Measurements from ENCODE around the gene DLK1. TPM values are rescaled to one million over a fixed set of nuclear protein-coding genes. Genes with fewer than 3 reads are reported as not detected.

The DLK1 gene
- total RNA-seq, 1 donor from 2014 or later: not detected

- POLR2A ChIA-PET: no interaction called here
- H3K9me3 Mint-ChIP-seq: no peaks in the 10 kb centered on the region
- DNase-seq (no peak), ATAC-seq (ENCODE audit: low read depth) (no peak)
- intact Hi-C loops (cut with micrococcal nuclease): no loop called here
- no peaks in the 10 kb centered on the region for H3K4me1 Mint-ChIP-seq
- H3K27me3 Mint-ChIP-seq: no peaks in the 10 kb centered on the region
- CTCF ChIA-PET: no interaction called here
- H3K36me3 Mint-ChIP-seq (ENCODE audit: low read depth): no peaks in the 10 kb centered on the region
- no peak for TF ChIP-seq CTCF (IDR thresholded peaks at IDR 0.05)
- no peak overlapping the region for H3K27ac Mint-ChIP-seq
- no peak overlapping the region for H3K4me3 Mint-ChIP-seq
Observed at GRCh38 chr14:100775351-100775830, 48.7 kb downstream of the DLK1 start.

- Mint-ChIP-seq H3K4me1 (no peaks in the 10 kb centered on the region), H3K27me3 (no peaks in the 10 kb centered on the region), H3K9me3 (no peaks in the 10 kb centered on the region), H3K4me3 (no peak overlapping the region), H3K36me3 (ENCODE audit: low read depth) (no peaks in the 10 kb centered on the region), H3K27ac (no peak overlapping the region)
- ATAC-seq (ENCODE audit: low read depth): no peak
- DNase-seq: no peak
- ChIA-PET CTCF (no interaction called here), POLR2A (no interaction called here)
- no peak for TF ChIP-seq CTCF (IDR thresholded peaks at IDR 0.05)
- intact Hi-C loops (cut with micrococcal nuclease): no loop called here
Observed at GRCh38 chr14:100775831-100776591, 49.3 kb downstream of the DLK1 start.

GRCh38 chr14:100776681-100777365, 50.1 kb downstream of the DLK1 start:
- H3K4me3 Mint-ChIP-seq: no peak overlapping the region
- H3K36me3 Mint-ChIP-seq (ENCODE audit: low read depth): no peaks in the 10 kb centered on the region
- H3K27me3 Mint-ChIP-seq: no peaks in the 10 kb centered on the region
- intact Hi-C loops (cut with micrococcal nuclease): no loop called here
- H3K27ac Mint-ChIP-seq: no peak overlapping the region
- DNase-seq (no peak), ATAC-seq (ENCODE audit: low read depth) (no peak)
- no peak for TF ChIP-seq CTCF (IDR thresholded peaks at IDR 0.05)
- H3K9me3 Mint-ChIP-seq: no peaks in the 10 kb centered on the region
- ChIA-PET CTCF (no interaction called here), POLR2A (no interaction called here)
- H3K4me1 Mint-ChIP-seq: no peaks in the 10 kb centered on the region

GRCh38 chr14:100777366-100777817, 50.7 kb downstream of the DLK1 start:
- POLR2A ChIA-PET: no interaction called here

More at GRCh38 chr14:100777366-100777817, 50.7 kb downstream of the DLK1 start:
- H3K9me3 Mint-ChIP-seq: no peaks in the 10 kb centered on the region
- no peak for ATAC-seq (ENCODE audit: low read depth)
- no peaks in the 10 kb centered on the region for H3K4me1 Mint-ChIP-seq
- no peak for TF ChIP-seq CTCF (IDR thresholded peaks at IDR 0.05)
- H3K36me3 Mint-ChIP-seq (ENCODE audit: low read depth): no peaks in the 10 kb centered on the region
- no peak overlapping the region for H3K27ac Mint-ChIP-seq
- H3K4me3 Mint-ChIP-seq: no peak overlapping the region
- DNase-seq: no peak
- CTCF ChIA-PET: no interaction called here
- H3K27me3 Mint-ChIP-seq: no peaks in the 10 kb centered on the region
- intact Hi-C loops (cut with micrococcal nuclease): no loop called here

Data from activated B cell treated with CpG ODN at 0.5 μM for 24 hours (primary cell).